Erythroblast (primary cell): ENCODE measurements around the gene NXF1.

ENCODE experiments used
- GATA1 ChIP-seq: IDR thresholded peaks from 2 replicates; pipeline ENCODE4 v1.6.1; 2011; ENCODE audit warnings: low read depth, mild to moderate bottlenecking, control low read depth, low read length, moderate library complexity
- POLR2A ChIP-seq: IDR thresholded peaks from 2 replicates; pipeline ENCODE4 v1.6.1; 2011; ENCODE audit warnings: mild to moderate bottlenecking, low read length

- no peak for TF ChIP-seq POLR2A
- TF ChIP-seq GATA1: no peak
Observed at GRCh38 chr11:62811659-62812058, 6.4 kb upstream of the NXF1 start.
